HG03520 (cell line): Measurements from ENCODE around the gene RPS29.

Experiments used
- ATAC-seq: cut with Tn5 transposase; IDR thresholded peaks from one replicate; pipeline ENCODE4 v1.9.1; 2021; ENCODE audit warnings: mild to moderate bottlenecking, moderate library complexity; ENCODE audit not compliant: unreplicated experiment

RPS29 gene

DNA sequence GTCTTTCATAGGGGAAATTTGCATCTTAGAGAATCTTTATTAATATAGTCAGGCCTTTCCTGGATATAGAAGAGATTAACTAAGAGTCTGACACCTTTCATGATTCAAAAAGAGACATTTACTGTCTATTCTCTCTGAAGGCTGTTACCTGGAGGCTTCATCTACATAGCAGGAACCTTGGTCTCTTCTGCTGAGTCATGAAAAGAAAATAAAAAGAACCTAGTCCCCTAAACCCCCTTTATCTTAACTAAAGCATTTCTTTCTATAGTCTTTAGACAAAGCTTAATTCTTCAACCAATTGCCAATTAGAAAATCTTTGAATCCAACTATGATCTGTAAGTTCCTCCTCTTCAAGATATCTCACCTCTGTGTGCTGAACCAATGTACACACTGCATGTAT is 33.1 kb downstream of the RPS29 start:
- no peak for ATAC-seq

DNA sequence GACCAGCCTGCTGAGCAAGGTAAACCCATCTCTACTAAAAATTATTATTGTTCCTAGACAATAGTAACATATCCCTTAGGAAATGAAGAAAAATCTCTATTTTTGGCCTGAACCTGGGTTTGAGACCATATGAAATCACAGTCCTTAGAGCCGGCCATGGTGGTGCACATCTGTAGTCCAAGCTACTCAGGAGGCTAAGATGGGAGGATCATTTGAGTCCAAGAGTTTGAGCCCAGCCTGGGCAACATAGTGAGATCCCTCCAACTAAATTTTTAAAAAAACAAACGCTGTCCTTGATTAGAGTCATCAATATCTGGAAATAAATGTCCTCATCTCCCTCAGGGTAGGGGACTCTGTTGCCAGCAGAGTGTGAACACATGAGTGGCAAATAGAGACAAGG is 34.6 kb downstream of the RPS29 start:
- no peak for ATAC-seq

DNA sequence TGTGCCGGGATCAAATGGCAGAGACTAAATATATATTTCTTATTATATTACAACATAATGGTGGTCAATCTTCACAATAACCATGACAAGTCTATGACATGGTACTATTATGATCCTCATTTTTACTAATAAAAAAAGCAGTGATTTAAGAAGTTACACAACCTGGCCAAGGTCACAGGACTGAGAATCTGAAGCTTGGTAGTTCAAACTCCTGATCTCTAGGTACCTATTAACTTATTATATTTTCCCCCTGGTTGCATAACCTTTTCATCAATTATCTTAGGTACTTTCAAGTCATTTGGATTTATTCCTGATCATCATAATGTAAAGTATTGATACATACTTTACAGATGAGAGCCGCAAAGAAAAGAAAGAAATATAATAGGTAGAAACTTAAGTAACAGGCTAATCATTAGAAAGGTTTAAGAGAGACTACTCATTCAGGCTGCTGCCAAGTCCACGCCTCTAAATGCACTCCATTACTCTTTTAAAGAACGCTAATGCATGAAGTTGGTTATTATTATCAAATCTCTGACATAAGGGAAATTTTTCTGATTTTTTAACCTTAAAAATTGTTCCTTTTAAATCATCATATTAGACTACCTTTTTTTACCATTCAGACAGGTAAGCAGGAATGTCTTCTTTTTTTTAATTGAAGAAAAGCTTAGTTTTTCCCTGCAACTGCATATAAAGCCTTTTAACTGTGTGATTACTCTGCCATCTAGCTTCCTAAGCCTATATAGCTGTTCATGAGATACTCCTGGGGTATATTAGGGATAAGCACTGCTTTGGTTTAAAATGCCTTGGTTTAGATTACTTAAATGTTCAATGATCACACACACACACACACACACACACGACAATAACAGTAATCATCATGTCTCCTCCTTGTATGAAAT is 35.6 kb downstream of the RPS29 start:
- no peak for ATAC-seq

DNA sequence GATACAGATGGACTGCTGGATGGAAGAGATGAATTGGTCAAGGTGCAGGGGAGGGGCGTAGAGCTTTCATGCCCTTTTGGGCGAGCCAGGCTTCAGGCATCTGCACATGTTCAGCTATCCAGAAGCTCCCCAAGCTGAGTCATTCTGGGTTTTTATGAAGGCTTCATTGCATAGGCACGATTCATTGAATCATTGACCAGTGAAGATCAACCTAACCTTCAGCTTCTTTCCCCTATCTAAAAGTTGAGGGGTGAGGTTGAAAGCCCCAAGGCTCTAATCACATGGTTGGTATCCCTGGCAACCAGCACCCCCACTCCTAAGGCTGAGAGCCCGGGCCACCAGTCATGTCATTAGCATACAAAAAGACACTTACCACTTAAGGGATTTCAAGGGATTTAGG is 36.3 kb downstream of the RPS29 start:
- ATAC-seq = no peak

DNA sequence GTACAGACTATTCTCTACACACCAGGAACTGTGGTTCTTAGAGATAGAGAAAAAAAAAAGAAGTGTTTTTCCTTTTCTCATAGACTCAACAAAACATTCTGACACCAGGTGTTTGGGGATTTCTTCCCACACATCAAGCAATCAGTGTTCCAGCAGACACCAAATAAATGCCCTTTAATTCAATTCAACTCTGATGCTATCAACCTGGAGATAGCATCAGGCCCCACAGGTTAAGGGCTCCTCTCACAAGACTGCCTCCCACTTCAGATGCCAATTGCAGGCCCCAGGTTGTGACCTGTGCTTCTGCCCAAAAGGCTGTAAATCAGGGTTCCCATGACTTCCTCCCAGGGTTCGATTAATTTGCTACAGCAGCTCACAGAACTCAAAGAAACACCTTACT is 36.7 kb downstream of the RPS29 start:
- ATAC-seq = no peak

DNA sequence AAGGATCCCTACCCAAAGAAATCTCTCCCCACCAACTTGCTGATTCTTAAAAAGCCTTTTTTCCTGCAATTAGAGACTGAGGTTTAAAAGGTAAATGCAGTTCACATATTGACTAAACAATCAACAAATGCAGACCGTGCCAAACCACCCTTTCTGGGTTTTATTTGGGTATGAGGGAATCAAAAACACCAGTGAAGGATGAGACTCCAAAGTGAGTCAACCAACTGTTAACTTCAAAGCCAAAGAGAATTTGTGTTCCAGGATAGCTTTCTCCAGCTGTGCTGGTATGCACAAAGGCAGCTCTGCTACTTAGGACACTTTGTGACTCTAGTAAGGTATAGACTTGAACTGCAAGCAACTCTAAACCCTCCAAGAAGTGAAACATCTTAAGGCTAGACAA is 39.4 kb downstream of the RPS29 start:
- no peak for ATAC-seq

DNA sequence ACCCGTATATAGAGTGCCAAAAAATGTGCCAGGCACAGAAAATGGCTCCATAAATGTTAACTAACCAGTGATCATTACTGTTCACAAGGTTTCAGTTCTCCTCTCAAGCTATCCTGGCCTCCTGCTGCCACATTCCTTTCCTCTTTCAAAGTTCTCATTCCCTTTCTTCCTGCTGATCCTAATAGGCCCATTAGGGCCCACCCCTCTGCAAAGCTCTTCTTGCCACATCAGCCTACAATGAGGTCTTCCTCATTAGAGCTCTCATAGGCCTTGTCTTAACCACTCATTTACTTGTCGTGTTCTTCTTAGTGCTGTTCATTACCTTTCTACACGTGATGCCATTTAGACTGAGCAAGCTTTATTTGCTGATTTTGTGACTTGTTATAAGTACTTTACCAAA is 40.5 kb downstream of the RPS29 start:
- no peak for ATAC-seq

DNA sequence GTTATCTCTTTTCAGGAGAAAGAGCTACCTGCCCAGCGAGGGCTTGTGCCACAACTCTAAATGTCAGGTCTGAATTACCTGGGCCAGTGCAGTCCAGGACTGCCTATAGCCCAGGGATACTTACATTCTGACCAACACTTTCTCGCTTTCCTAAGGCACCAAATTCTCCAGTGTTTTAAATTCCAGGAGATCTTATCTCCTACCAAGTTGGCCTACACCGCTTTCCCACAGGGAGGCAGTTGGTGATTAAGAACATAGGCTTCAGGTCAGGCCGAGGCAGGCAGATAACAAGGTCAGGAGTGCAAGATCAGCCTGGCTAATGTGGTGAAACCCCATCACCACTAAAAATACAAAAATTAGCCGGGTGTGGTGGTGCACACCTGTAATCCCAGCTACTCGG is 41.1 kb downstream of the RPS29 start:
- ATAC-seq = no peak

DNA sequence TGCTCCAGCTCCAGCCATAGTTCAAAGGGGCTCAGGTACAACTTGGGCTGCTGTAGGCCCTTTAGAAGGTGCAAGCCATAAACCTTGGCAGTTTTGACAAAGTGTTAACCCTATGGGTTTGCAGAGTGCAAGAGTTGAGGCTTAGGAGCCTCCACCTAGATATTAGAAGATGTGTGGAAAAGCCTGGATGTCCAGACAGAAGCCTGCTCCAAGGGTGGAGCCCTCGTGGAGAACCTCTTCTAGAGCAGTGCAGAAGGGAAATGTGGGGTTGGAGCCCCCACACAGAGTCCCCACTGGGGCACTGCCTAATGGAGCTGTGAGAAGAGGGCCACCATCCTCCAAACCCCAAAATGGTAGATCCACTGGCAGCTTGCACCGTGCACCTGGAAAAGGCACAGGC is 45.1 kb downstream of the RPS29 start:
- no peak for ATAC-seq

DNA sequence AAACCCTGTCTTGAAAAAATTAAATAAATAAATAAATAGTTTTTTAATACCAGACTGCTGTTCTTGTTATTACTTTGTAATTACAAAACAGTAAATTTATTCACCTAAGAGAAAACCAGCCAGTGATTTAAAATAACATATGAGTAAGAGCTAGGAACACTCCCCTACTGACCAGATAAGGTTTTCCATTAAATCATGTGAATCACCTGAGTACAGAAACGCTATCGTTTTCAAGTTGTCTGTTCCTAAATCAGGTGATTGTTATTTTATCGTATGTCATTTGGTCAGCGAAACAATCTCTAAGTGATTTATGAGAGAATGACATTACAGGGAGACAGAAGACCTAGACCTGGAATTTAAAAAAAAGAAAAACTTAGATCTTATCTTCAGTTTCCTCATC is 47.3 kb downstream of the RPS29 start:
- ATAC-seq = no peak
